Measurements from ENCODE around the gene HS6ST1.

HS6ST1 gene, protein sequence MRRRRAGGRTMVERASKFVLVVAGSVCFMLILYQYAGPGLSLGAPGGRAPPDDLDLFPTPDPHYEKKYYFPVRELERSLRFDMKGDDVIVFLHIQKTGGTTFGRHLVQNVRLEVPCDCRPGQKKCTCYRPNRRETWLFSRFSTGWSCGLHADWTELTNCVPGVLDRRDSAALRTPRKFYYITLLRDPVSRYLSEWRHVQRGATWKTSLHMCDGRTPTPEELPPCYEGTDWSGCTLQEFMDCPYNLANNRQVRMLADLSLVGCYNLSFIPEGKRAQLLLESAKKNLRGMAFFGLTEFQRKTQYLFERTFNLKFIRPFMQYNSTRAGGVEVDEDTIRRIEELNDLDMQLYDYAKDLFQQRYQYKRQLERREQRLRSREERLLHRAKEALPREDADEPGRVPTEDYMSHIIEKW

DNA sequence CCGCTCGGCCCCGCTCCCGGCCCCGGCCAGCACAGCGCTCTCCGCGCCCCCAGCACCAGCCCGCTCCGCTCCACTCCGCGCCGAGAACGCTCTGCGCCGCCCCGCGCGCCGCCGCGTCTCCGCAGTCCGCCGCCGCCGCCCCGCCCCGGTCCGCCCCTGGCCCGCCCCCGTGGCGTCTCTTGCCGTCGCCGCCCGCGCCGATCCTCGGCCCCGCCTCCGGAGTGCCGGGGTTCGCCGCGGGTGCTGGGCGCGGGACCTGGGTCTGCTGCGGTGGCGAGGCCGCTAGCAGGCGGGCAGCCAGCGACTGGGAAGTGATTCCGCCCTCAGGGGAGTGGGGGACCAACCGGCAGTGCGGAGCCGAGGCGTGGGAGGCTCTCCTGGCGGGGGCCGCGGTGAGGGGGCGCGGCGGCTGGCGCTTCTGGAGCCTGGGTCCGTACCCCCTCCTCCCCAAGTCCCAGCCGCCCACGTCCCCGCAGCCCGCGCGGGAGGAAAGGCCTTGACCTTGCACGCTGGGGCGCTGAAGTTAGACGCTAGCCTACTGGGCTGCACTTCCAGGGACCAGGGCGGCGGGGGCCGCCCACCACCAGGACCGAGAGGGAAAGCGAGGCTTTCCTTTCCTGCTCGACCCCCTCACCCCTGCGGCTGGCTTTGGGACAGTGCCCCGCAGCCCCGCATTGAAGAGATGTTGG is at the start of gene HS6ST1:
Gene HS6ST1, minus strand, starts transcription at position 93 of the 689 bp plus-strand sequence. CDS start 305 bp downstream, outside the sequence.
- in situ Hi-C loops (cut with HindIII; ENCODE audit: low sequenced_read_pairs), result no loop called here

DNA sequence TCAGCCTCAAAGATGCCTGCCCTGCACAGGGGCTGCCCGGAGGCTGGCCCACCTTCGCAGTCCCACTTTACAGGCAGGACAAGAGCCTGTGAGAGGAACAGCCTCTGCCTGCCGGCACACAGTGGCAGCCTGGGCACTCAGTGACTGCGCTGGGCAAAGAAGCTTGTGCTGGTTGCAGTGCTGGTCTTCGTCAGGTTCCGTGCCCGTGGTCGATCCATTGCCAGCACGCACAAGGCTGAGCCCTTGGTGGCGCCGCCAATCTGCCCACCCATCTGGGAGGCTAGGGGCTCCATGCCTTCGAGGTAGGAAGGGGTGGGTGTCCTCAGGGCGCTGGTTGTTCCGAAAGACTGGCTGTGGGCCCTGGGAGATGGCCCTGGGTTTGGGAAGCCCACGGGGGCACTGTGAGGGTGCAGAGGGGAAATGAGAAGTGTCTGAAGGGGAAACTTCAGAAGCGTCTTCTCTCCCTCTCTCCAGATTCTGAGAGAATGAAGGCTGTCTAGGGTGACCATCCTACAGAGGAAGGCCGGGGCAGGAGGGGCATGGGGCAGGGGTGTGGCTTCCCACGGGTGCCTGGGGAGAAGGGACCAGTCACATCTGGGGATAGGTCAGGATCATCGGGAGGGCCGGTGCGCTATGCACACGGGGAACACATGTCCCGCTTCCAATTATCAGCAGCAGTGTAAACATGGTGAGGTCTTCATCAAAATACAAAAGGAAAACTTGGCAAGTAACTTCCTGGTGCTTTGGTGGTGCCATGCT is 49.1 kb upstream of the HS6ST1 start:
- in situ Hi-C loops (cut with HindIII; ENCODE audit: low sequenced_read_pairs), result no loop called here

DNA sequence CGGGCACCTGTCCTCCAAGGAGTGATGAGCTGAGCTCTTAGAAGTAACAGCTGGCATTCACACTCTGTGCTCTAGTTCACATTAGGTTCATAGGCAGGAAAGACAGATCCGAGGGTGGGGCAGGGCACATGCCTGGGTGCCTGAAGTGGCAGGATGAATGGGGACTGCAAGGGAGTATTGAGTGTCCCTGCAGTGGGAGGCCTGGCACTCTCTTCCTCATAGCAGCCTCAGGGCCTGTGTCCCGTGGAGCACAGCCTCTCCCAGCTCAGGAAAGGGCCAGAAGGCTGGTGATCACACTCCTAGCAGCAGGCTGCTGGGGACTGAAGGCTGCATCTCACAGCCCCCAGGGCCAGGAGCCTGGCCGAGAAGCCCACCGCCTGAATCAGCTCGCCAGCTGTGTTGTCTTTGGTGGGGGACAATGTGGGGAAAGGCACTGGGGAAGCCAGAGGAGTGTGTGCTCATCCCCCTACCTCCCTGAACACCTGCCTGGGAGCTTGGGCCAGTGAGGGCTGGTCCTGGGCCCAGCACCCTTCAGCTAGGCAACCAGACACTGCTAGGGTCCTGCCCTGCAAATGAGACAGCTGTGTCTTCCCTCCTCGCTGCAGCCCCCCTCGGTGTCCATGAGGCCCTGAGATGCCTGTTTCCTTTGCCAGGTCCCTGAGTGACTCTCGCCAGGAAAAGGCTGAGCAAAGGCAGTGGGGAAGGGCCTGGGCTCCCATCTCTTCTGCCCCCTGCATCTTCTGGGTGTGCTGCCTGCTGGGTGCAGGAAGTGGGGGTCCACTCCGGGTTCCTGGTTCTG is 48.2 kb upstream of the HS6ST1 start:
- in situ Hi-C loops (cut with HindIII; ENCODE audit: low sequenced_read_pairs), result no loop called here

DNA sequence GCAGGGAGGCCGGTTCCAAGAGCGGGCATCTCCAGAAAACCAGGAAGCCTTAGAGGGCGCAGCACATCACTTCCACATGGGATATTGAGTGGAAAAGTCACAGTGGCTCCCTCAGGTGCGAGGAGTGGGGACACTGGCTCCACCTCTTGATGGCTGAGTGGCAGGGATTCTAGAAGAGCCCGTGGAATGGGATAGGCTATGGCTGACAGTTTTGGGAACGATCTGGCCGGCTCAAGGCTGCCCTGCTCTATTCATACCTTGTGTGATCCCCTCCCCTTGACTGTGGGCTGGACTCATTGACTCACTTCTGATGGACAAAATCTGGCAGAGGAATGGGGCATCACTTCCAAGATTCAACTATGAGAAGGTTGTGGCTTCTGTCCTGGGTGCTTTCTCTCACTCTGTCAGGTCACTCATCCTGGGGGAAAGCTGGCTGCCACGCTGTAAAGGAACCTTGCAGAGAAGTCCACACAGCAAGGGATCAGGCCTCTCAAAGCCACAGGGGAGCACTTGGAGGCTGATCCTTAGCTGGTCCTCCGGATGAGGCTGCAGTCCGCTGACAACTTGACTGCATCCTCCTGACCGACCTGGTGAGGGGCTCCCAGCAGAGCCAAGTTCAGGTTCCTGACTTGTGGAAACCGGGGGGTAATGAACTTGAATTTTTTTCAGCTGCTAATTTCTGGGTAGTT is 46.7 kb upstream of the HS6ST1 start:
- in situ Hi-C loops (cut with HindIII; ENCODE audit: low sequenced_read_pairs), result no loop called here

DNA sequence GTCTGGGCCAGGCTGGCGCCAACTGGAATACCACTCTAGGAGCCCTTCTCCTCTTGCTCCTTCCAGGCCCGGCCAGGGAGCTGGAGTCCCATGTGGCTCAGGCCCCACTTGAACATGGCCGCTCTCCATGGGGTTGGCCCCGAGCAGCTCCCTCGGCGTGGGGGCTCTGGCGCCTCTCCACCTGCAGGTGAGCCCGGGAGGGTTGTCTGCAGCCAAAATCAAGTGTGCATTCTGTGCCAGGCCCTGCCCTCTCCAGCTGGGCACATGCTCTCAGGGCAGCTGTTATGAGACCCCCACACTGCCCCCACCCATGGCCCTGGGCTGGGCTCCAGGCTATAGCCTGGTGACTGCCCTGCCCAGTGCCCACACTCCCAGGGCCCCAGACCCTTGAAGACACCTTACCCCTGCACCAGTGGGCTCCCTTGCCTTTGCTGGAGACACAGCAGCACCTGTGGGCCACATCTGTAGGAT is 45.8 kb upstream of the HS6ST1 start:
- in situ Hi-C loops (cut with HindIII; ENCODE audit: low sequenced_read_pairs), result no loop called here

DNA sequence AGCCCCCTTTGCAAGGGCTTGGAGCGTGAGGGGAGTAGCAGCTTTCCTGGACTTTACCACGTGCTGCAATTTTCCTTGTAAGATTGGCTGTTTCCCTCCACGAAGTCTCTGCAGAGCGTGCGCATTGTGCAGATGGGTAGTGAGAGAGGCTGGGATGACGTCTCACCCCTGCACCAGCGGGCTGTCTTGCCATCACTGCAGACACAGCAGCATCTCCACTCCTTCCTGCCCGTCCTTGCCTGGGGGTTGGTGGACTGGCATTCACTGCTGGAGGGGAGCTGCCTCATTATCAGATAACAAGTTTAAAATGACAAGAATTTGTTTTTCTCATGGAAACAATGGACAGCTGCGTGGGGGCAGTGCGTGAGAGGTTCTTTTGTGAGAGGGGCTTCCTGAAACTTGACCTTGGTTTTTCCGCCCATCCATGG is 45.3 kb upstream of the HS6ST1 start:
- in situ Hi-C loops (cut with HindIII; ENCODE audit: low sequenced_read_pairs), result no loop called here

DNA sequence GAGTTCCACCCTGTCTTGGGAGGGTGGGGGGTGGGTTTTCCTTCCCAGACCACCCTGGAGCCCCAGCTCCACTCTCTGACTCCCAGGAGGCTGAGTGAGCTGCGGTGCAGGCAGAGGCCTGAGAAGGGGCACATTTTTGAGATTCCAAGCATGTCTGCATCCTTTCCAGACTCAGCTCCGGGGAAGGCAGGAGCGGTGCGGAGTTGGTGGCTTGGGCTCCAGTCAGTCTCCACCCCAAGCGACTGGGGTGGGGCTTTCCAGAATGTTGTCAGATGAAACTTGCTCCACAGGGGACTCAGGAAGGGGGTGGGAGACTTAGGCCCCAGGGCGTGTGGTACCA is 44.2 kb upstream of the HS6ST1 start:
- in situ Hi-C loops (cut with HindIII; ENCODE audit: low sequenced_read_pairs), result no loop called here

DNA sequence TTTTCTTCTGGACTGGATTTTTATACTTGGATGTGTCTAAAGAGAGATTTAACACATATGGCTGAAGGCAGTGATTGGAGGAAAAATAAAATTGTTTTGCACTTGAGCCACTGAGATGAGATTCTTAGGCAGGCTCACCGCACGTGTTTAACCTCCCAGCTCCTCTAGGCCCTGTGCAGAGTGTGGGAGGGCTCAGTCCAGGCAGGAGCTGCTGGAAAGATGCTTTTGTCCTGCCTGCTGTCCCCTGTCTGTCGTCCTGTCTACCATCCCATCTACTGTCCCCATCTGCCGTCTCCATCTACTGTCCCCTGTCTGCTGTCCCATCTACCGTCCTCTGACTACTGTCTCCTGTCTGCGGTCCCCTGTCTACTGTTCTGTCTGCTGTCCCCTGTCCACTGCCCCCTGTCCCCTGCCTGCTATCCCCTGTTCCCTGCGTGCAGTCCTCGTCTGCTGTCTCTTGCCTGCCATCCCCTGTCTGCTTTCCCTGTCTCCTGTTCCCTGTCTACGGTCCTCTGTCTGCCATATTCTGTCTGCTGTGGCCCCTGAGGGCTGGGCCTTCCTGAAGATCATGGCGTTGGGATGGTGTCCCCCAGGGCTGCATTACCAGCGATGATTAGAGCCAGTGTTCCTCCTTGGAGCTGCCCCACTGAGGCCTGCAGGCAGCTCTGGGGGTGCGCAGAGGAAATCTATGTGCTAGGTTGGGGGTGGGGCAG is 43.7 kb upstream of the HS6ST1 start:
- in situ Hi-C loops (cut with HindIII; ENCODE audit: low sequenced_read_pairs), result no loop called here

DNA sequence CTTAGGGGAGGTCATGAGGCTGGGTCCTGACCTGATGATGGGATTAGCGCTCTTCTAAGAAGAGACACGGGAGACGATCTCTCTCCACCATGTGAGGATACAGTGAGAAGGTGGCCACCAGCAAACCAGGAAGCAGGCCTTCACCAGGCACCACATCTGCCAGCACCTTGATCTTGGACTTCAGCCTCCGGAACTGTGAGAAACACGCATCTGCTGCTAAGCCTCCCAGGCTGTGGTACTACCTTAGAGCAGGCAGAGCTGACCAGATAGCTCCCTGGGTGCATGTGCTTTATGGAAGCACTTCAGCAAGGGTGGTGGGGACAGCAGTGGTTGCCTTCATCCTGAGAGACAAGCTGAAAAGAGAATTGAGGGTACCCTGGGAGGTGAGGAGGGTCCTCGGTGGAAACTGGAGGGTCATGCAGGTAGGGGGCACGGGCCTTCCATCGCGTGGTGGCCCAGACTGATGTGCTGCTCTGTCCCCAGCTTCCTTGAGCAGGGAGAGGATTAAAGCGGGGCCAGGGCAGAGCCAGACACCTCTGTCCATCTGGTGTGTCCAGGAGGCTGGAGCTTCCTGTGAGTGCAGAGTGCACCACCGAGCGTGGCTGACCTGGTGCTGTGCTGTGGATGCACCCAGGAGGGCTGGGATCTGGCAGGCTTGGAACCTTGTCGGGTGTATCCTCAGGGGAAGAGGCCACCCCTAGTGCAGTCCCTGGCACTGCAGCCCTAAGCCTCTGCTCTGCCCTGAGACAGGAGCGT is 42.9 kb upstream of the HS6ST1 start:
- in situ Hi-C loops (cut with HindIII; ENCODE audit: low sequenced_read_pairs), result no loop called here

DNA sequence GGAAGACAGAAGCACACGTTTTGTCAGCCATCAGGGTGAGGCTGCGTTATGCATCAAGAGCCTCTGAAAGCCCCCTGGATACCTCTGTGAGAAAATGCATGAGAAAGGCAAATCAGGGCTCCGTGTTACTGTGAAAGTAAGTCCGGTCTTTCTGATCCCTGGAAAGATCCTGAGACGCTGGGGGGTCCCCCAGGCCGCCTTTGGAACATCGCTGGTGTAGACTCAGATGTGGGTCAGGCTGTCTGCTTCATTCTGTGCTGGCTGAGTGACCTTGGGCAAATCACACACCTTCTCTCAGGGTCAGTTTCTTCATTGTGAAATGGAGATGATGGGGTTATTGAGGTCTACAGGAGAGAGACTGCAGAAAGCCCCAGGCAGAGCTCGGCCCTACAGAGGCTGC is 42.0 kb upstream of the HS6ST1 start:
- in situ Hi-C loops (cut with HindIII; ENCODE audit: low sequenced_read_pairs), result no loop called here

DNA sequence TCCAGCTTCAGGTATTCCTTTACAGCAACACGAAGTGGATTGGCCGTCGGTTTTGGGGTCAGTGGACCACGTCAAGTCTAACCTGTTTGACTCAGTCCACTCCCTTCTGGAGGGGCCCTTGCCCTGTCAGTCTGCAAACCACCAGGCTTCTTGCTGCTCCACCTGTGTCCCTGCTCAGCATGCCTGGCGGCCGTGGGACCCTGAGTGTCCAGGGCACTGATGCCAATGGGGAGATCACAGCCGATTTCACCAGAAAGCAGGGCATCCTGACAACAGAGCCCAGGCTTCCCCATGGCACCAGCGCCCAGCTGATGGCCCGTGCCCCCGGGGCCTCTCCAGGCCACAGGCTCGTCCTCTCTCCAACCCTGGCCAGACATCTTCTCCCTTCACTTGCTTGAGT is 41.2 kb upstream of the HS6ST1 start:
- in situ Hi-C loops (cut with HindIII; ENCODE audit: low sequenced_read_pairs), result no loop called here

DNA sequence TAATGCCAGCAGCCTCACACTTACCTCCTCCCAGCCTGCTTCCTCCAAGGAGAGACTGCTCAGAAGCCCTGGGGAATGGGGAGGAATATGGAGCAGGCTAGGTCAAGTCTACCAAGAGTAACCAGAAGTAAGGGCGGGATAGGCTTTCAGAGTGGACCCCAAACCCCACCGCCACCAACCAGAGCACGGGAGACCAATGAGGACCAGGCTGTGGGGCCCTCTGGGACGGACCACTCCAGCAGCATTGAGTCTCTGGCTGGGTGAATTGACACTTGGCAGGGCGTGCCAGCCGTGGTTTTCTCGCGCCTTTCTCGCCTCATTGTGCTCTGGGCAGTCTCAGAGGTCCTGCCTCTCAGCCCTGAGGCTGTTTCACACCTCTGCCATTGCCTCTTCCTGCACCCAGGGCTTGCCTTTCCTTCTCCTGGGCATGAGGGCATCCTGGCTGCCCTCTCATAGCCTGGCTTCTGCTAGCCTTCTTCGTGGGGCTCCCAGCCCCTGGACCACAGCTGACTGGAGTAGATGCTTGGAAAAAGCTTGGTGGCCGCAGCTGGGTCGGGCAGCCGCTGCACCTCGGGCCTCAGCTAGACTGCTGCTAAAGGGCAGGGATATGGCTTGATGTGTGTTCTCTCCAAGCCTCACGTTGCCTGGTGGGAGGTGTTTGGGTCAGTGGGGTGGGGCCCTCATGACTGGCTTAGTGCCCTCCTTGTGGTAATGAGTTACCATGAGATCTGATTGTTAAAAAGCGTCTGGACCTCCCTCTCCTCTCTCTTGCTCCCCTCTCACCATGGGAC is 40.5 kb upstream of the HS6ST1 start:
- in situ Hi-C loops (cut with HindIII; ENCODE audit: low sequenced_read_pairs), result no loop called here

DNA sequence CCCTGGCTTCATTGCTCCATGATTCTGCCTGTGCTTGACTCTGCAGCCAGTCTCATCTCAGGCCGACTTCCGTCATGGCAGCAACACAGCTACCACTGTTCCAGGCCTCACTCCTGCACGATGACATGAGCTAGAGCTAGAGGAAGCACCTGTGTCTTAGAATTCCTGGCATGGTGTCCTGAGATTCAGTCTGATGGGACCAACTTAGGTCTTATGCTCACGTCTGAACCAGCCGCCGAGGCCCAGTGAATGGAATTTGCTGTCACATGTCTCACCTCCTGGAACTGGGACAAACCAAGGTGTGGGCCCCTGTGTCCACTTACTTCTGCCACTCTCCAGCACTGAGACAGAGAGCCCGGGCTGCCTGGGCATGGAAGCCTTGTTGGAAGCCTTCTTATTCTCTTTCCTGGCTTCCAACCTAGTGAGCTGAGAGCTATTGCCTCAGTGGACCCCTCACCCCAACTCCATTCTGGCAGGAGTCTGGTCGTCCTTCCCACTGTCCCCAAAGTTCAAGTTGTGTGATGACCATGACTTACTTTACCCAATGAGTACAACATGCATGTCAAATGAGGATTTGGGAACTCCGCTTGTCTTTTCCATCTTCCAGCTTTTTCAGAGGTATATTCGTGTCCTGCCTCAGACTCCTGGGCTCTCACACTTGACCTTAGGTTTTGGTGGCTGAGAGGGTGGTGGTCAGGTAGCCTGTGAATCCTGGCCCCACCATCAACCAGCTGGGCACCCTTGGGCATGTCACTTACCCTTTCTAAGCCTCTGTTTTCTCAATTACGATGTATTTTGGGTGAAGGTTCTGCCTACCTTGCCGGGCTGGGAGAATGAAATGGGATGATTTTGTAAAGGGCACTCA is 39.1 kb upstream of the HS6ST1 start:
- in situ Hi-C loops (cut with HindIII; ENCODE audit: low sequenced_read_pairs), result no loop called here

DNA sequence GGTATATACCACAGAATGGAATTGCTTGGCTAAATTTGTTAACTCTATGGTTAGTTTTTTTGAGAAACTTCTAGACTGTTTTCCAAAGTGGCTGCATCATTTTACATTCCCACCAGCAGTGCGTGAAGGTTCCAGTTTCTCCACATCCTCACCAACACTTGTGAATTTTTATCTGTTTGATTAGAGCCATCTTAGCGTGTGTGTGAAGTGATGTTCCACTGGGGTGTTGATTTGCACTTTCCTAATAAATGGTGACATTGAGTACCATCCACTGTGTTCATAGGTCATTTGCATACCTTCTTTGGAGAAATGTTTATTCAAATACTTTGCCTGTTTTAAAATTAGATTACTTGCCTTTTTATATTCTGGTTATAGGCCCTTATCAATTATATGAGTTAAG is 37.5 kb upstream of the HS6ST1 start:
- in situ Hi-C loops (cut with HindIII; ENCODE audit: low sequenced_read_pairs), result no loop called here

DNA sequence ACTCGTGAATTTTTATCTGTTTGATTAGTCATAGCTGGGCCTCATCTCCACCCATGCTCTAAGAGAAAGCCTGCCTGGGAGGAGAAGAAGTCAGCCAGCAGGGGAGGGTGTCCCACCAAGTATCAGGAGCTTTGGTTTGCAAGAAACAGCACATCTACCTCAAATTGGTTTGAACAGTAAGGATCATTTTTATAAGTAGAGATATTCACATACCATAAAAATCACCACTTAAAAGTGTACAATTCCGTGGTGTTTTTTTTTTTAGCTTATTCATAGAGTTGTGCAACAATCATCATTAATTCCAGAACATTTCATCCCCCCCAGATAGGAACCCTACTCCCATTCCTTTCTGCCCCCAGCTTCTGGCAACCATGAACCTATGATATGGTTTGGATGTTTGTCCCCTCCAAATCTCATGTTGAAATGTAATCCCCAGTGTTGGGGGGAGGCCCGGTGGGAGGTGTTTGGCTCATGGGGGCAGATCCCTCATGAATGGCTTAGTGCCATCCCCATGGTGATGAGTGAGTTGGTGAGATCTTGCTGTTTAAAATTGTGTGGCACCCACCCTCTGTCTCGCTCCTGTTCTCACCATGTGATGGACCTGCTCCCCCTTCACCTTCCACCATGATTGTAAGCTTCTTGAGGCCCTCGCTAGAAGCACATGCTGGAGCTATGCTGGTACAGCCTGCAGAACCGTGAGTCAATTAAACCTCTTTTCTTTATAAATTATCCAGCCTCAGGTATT is 36.2 kb upstream of the HS6ST1 start:
- in situ Hi-C loops (cut with HindIII; ENCODE audit: low sequenced_read_pairs), result no loop called here

DNA sequence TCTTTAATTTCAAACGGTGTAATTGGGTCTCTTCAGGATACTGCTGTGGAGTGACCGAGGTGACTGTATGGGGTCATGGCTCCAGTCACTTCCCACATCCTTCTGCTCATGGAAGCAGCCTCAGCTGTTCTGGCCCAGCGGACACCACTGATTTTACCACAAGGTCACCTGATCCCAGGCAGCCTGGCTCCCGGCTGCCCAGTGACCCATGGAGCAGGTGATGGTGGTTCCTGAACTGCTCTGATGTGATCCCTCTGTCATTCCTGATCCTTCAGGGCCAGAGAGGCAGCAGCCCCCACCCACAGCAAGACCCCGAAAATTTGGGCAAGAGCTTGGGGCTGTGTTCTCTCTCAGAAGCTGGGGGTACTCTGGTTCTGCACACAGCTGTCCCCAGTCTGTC is 35.5 kb upstream of the HS6ST1 start:
- in situ Hi-C loops (cut with HindIII; ENCODE audit: low sequenced_read_pairs), result no loop called here

All from DLD1 (cell line).